ENCODE measurements around the gene GIPC2. TPM values are rescaled to one million over a fixed set of nuclear protein-coding genes. Genes with fewer than 3 reads are reported as not detected.
"Not testable (repeated sequence)": the region's sequence is repeated elsewhere in the genome, so short reads cannot be mapped to it uniquely, and the experiment has no call there.

GIPC2 gene, protein sequence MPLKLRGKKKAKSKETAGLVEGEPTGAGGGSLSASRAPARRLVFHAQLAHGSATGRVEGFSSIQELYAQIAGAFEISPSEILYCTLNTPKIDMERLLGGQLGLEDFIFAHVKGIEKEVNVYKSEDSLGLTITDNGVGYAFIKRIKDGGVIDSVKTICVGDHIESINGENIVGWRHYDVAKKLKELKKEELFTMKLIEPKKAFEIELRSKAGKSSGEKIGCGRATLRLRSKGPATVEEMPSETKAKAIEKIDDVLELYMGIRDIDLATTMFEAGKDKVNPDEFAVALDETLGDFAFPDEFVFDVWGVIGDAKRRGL
- 4.0 TPM for total RNA-seq

DNA sequence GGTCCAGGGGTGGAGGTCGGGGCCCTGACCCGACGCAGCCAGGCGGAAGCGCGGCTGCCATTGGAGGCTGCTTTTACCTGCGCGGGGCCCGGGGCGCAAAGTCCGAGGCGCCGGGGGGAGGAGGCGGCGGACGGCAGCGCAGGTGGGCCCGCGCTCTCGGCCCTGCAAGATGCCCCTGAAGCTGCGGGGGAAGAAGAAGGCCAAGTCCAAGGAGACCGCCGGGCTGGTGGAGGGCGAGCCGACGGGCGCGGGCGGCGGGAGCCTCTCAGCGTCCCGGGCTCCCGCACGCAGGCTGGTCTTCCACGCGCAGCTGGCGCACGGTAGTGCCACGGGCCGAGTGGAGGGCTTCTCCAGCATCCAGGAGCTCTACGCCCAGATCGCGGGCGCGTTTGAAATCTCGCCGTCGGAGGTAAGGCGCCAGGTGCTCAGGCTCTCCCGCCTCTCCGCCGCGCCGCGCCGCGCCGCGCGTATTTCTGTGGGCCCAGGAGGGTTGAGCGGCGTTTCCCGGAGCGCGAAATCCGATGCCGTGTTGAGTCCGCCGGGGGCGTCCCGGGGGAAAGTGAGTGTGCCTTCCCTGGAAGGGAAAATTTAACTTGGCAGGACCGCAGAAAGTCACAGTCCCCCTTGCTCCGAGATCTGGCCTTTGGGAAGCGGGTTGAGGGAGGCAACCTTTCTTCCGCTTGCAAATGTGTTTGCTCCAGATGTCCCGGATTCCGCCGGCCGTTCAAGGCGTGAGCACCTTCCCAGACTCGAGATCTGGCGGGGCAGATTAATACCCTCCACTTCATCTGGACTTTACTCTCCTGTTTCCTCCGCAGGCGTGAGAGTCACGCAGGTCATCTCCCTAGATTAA lies at the start of gene GIPC2:
Gene GIPC2, plus strand, starts transcription at position 41 of the 853 bp plus-strand sequence. Its CDS starts 129 bp downstream, at position 170.
- intact Hi-C loops (cut with DNase I): no loop called here
- DNase-seq (ENCODE audit: low spot score) (no peak), ATAC-seq (peak; percentile 63)

DNA sequence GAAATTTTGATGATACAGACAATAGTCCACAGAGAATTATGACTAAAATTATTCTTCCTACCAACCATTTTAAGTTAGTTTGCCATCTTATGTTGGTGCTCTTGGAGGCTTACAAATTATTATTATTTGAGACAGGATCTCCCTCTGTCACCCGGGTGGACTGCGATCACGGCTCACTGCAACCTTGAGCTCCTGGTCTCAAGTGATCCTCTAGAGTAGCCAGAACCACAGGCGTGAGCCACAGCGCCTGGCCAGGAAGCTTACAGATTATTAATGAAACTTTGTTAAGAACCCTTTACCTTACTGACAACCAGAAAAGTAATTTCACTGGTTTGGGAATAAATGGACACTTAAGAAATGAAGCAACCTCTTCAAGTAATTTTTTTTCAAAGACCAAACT lies 49.0 kb upstream of the GIPC2 start:
- no peak for DNase-seq (ENCODE audit: low spot score)
- no peak for ATAC-seq
- intact Hi-C loops (cut with DNase I): no loop called here

DNA sequence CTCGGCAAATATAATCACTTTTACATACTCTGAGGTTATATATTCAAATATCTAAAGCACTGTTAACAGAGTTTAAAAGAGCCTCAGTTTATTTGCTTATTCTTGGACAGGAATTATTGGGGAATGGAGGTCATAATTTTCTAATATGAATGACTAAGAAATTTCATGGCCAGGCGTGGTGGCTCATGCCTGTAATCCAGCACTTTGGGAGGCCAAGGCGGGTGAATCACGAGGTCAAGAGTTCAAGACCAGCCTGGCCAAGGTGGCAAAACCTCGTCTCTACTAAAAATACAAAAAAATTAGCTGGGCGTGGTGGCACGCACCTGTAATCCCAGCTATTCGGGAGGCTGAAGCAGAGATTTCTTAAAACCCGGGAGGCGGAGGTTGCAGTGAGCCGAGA lies 45.2 kb upstream of the GIPC2 start:
- ATAC-seq; DNase-seq (ENCODE audit: low spot score); intact Hi-C loops (cut with DNase I): not testable (repeated sequence)

DNA sequence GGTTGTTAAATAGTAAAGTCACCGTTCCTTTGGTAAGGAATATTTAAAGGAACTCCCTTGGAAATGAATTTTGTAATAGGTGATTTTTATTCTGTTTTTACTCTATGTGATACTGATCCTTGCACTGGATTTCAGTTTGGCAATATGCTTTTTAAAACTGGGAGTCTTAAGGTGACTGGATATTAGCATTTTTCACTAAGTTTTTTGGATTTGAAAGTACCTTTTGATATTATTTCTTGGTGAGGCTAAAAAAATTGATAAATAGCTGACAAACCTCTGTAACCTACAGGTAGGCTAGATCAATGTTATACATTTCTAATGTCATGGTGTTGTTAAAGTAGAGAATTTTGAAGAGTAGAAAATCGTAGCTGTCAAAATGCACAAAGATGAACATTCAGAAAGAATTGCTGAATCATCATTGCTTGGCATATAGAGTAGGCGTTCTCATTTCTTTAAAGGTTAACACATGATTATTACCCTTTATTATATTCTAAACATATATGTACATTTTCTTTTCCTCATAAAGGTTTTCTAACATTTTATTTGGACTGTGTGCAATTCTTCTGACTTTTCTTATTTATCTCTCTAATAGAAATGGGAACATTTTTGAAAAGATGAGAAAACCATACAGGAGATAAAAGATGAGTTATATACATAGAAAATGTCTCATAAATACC lies 42.6 kb upstream of the GIPC2 start:
- DNase-seq (ENCODE audit: low spot score) (no peak), ATAC-seq (no peak)
- intact Hi-C loops (cut with DNase I): no loop called here

DNA sequence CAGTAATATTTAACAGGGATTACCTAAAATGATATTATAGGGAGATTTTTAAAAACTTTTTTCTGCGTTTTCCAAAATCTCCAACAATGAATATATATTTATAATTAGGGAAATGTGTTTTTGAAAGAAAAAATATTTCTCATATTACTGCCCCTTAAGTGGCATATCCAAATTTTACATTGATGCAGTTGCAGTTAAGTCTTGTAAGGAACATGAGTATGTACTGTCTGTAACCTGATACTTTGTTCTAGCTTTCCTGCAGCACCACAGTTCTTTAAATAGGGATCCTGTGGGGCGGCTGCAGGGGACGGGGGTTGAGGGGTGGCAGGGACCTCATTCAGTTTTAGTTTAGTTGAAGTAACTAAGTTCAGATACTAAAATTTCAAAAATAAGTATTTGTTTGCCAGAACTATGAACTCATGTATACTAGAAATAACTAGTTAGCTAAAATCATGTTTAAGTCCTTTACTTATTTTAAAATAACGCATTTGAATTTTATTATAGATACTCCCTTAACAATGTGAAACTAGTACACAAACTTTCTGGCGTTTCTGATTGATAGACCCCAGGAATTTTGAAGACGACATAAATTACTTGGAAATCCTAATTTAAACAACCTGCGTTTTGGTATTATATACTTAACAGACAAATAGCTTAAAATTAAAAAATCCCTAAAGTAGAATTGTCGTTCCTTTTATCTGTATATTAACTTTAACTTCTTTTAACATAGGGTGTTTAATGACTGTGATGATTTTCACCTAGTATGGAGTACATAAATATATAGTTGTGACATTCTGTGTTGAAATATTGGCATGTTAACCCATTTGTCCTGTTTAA lies 41.7 kb upstream of the GIPC2 start:
- DNase-seq (ENCODE audit: low spot score) (no peak), ATAC-seq (peak; percentile 72)
- intact Hi-C loops (cut with DNase I): no loop called here

DNA sequence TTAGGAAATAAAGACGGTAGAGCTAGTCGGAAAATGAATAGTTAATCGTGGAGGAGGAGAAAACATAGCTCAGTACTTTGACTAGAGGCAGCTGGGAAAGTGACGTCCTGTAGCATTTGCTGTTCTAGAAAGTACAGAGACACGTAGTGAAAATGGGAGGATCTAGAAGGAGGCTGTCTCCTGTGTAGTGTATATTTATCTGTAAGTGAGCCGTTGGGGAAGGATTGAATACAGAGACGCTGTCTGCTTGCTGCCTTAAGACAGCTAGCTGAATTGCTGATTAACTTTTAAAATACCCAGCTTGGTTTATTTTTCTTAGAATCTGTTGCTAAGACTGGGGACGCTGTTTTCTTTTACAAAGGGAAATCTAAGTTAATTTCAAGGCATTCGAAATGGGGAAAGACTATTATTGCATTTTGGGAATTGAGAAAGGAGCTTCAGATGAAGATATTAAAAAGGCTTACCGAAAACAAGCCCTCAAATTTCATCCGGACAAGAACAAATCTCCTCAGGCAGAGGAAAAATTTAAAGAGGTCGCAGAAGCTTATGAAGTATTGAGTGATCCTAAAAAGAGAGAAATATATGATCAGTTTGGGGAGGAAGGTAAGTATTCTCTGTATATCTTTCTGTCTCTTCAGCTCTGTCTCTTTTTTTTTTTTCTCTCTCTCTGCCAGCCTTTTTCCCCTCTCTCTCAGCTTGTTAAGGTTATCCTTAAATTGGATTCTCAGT lies 40.9 kb upstream of the GIPC2 start, which contains the start of gene DNAJB4:
Gene DNAJB4, plus strand, starts transcription at position 221 of the 729 bp plus-strand sequence. Its CDS starts 172 bp downstream, at position 393.
- ATAC-seq: peak; percentile 99
- DNase-seq (ENCODE audit: low spot score): peak; percentile 76
- intact Hi-C loops (cut with DNase I): no loop called here

DNA sequence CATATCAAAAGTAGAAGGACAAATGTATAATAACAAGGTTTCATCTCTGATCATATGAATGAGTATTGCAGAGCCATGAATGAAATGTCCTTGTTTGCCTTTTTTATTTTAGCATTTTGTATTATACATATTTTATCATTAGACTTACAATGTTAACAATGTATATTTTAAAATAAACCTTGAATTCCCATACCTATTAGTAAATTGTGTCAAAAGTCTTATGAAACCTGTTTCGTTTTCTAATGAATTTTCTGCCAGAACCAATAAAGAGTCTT lies 40.4 kb upstream of the GIPC2 start:
- no peak for DNase-seq (ENCODE audit: low spot score)

DNA sequence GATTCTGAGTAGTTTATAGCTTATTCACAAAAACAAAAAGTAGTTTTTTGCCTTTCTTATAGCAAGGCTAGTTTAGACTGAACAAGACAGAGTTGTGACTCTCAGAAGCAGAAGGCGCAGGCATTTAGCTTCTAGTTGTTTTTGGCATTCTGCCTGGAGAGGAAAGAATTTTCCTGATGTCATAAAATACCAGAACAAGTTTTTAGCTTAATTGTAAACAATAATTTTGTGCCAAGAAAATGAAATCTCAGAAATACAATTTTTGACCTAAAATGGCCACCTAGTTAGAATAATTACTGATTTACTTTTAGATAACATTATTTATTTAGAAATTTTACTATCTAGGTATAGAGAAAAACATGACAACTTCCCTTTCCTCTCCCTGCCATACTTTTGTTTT lies 40.0 kb upstream of the GIPC2 start:
- intact Hi-C loops (cut with DNase I): no loop called here
- peak; percentile 72 for ATAC-seq
- DNase-seq (ENCODE audit: low spot score): no peak

More for the DNA sequence above, 40.4 kb upstream of the GIPC2 start:
- no peak for ATAC-seq
- intact Hi-C loops (cut with DNase I): no loop called here

DNA sequence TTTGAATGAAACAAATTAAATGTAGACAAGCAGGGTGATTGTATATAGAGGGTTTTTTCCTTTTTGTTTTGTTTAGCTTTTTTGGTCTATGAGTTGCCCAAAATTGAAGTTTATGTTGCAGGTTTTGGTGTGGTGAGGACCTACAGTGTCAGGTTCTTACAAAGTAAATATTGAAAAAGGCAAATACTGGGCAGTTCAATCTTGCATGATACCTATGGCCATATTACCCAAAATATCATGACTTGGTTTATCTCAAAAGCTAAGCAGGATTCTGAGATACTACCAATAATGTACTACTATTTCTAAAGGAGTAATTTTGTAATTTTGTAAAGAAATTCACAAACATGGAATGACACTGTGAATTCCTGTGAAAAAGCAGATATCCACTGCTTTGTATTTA lies 39.2 kb upstream of the GIPC2 start:
- DNase-seq (ENCODE audit: low spot score) (no peak), ATAC-seq (no peak)
- intact Hi-C loops (cut with DNase I): no loop called here

DNA sequence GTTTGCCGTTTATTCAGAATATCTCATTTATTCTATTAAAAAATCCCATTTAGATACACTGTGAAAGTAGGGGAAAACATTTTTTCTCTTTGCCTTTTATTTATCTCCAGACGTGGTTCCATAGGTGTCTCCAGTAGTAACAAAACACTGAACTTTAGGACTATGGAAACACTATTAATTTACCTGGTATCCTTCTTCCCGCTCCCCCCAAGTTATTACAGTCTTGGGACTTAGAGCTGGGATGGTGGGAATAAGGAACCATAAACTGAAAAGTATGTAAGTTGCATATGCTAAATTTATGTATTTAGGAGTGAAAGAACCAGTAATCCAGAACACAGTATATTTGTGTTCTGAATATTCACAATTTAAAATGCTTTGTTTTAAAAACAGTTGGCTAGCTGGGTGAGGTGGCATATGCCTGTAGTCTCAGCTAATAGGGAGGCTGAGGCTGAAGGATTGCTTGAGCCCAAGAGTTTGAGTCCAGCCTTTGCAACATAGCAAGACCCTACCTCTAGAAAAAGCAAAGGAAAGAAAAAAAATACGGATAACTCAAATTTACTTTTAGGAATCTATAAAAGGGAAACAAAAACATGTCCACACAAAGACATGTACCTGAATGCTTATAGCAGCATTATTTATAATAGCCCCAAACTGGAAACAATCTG lies 38.0 kb upstream of the GIPC2 start:
- DNase-seq (ENCODE audit: low spot score) (no peak), ATAC-seq (no peak)
- intact Hi-C loops (cut with DNase I): no loop called here

DNA sequence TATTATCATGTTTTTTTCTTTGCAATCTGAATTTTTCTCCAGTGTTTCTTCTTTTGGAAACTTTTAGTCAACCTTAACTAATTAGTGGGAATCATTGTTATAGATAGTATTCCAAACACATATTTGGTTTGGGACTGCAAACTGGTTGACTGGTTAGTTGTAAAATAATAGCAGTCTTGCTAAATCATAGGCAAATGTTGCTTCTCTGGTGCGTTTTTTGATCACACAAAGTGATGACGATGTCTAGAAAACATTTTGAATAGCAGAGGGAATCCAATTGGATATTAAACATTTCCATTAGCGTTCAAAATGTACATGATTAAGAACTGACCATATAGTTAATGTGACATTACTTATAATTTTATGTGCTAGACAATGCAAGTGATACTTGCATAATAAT lies 36.5 kb upstream of the GIPC2 start:
- no peak for ATAC-seq
- intact Hi-C loops (cut with DNase I): no loop called here
- DNase-seq (ENCODE audit: low spot score): no peak

DNA sequence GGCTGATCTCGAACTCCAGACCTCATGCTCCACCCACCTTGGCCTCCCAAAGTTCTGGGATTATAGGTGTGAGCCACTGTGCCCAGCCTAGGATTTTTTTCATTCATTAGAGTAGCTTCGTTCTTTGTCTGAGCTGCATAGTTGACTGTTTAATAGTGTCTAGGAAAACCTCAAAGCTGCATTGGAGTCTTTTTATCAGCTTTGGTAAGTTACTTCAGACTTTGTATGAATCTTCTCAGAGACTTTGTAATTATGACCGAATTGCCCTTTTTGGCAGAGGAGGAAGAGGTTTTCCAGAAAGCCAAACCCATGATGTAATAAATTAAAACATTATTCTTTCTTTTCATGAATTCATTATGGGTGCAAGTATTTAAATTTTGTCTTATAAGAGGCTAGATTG lies 35.9 kb upstream of the GIPC2 start:
- ATAC-seq: no peak
- no peak for DNase-seq (ENCODE audit: low spot score)
- intact Hi-C loops (cut with DNase I): no loop called here

DNA sequence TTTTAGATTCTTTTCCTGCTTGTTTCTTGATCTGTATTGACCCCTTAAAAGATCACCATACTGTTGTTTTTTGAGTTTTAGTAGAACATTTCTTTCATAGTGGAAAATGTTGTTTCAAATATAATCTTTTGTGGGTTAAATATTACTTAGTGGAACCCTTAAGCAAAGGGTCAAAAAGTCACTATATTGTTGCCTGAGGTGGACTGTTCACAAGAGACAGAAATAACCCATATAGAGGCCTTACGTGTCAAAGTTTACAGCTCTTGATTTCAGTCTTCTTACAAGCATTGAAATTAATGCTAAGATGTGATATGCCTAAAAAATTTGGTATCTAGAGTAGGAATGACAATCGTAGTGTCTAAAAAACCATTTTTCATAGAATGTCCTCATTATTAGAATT lies 34.7 kb upstream of the GIPC2 start:
- intact Hi-C loops (cut with DNase I): no loop called here
- no peak for ATAC-seq
- DNase-seq (ENCODE audit: low spot score): no peak

DNA sequence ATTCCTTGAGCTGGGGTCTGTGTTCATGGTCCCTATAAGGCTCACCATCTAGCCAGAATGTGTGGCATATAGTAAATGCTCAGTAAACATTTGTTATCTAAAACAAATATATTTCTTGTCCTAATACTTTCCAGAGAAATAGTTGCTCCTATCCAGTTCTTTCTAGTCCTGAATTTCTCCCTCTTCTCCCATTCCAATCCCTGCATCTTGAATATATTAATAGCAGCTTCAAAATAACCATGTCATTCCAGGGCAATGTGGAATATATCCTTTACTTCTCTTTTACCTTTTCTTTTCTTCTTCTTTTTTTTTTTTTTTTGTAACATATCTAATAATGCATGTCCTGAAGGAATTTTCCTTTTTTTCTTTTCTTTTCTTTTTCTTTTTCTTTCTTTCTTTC lies 30.6 kb upstream of the GIPC2 start:
- ATAC-seq (no peak), DNase-seq (ENCODE audit: low spot score) (no peak)
- intact Hi-C loops (cut with DNase I): no loop called here

DNA sequence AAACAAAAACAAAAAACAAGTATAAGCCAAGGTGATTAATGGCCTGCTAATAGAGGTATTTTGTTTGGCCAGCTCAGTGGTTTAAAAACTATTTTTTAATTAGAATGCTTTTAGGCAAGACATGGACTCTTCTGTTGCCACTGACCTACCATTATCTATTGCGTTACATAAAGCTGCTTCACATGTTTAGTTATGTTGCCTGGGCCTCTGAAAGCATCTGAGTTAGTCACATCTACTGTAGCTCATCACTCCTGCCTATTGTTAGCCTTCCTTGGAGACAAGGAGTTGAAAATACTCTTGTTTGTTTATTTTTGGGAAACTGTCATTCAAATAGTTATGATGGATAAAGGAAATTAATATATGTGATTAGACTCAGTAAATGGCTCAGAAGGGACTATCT lies 26.7 kb upstream of the GIPC2 start:
- DNase-seq (ENCODE audit: low spot score) (no peak), ATAC-seq (no peak)
- intact Hi-C loops (cut with DNase I): no loop called here

DNA sequence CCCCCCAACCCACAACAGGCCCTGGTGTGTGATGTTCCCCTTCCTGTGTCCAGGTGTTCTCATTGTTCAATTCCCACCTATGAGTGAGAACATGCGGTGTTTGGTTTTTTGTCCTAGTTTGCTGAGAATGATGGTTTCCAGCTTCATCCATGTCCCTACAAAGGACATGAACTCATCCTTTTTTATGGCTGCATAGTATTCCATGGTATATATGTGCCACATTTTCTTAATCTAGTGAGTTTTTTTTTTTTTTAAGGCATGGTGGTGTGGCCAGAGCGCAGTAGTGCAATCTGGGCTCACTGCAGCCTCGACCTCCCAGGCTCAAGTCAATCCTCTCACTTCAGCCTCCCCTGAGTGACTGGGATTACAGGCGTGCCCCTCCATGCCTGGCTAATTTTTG lies 24.6 kb upstream of the GIPC2 start:
- intact Hi-C loops (cut with DNase I); DNase-seq (ENCODE audit: low spot score); ATAC-seq: not testable (repeated sequence)

DNA sequence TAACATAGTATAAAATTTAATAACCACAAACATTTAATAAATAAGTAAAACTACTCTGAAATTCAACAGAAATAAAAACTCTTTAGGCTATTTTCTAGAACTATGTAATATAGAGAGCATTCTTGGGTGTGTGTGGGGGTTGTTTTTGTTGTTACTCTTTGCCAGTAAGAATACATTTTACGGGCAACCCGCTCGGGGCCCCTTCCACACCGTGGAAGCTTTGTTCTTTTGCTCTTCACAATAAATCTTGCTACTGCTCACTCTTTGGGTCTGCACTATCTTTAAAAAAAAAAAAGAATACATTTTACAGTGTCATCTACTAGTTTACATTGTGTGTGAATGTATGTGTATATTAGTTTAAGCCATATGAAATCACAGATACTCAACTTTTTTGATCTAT lies 16.0 kb upstream of the GIPC2 start:
- ATAC-seq: no peak
- DNase-seq (ENCODE audit: low spot score): no peak
- intact Hi-C loops (cut with DNase I): no loop called here
